GM19023 (cell line): ENCODE data around the gene ZNF175.
"Not testable (repeated sequence)": the region's sequence is repeated elsewhere in the genome, so short reads cannot be mapped to it uniquely, and the experiment has no call there.

Experiments used
- ATAC-seq: cut with Tn5 transposase; IDR thresholded peaks from one replicate; pipeline ENCODE4 v1.9.1; 2021; ENCODE audit warnings: mild to moderate bottlenecking, moderate library complexity; ENCODE audit not compliant: unreplicated experiment

The ZNF175 gene

DNA sequence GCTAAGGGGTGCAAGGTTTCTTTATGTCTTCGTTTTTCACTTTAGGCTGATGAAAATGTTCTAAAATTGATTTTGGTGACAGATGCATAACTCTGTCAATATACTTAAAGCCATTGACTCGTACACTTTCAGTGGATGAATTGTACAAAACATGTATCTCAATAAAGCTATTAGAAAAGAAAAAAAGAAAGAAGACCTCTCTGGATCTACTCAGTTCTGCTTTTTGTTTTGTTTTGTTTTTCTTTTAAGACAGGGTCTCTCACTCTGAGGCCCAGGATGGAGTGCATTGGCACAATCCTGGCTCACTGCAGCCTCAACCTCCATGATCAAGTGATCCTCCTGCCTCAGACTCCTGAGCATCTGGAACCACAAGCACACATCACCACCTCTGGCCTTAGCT is 55.6 kb downstream of the ZNF175 start:
- ATAC-seq, result no peak

DNA sequence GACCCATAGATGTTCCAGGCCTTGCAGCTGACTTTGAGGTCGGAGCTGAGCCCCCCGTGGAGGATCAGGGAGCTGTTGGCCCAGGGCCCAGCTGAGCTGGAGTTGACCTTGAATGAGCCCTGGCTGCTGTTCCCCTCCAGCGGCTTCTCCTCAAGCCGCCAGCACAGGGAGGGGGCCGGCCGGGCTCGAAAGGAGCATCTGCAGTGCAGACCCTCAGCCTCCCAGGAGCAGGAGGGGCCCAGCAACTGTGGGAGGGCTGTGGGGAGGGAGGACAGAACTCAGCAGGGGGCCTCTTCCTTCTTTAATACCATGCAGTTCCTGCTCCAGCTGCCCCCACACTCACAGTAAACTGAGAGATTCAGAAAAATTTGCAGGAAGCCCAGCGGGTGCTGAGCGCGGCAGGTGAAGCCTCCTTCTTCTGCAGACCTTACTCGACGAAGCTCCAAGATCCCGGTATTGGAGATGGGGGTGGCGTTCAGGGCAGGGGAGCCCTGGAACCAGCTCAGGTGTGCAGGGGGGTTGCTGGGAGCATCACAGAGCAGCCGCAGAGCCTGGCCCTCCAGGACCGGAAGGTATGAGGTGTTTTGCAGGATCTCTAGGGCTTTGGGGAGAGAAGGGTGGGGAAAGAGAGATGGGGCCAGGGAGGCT is 56.5 kb downstream of the ZNF175 start:
- ATAC-seq, result no peak

DNA sequence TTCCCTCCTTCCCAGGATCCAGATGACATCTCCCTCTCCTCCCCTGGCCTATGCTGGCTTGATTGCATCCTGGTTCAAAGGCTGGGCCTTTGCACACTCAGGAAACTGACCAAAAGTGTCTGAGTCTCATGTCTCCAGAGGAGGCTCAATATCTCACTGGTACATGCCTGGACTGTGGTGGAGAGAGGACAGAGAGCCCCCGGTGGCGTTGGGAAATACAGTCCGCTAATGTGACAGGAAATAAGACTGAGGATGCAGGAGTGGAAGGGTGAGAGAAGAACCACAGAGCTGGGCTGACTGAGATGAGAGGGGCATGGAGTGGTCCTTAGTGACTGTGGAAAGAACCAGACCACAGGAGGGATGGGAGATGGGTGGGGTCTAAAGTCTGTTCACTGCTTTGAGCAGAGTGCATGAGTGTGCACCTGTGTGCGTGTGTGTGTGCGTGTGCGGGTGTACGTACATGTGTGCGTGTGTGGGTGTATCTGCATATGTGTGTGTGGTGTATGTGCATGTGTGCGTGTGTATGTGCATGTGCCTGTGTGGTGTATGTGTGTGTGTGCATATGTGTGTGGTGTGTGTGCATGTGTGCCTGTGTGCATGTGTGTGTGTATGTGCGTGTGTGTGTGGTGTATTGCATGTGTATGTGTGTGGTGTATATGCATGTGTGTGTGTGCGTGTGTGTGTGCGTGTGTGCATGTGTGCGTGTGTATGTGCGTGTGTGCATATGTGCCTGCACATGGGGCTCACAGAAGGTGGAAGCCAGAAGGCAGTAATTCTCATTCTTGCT is 57.3 kb downstream of the ZNF175 start:
- no peak for ATAC-seq

DNA sequence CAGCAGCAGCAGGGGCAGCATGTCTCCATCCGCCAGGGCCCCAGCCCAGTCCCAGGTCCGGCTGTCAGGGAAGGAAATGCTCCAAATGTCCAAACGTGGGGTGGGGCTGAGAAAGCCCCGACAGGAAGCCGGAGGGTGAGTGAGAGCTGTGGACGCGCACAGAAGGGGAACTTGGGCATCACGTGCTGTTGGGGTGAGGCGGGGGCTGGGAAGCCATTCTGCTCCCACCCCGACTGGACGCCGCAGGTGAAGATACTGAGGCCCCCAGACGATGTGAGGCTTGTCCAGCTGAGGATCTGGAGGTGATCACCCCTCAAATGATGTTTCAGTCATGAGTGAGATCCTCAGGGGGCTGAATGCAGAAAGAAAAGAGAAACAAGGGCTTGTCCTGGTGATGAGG is 59.2 kb downstream of the ZNF175 start, which contains the start of gene SIGLEC5:
TSS of gene SIGLEC5 (minus strand) at position 87 of the 400 bp plus-strand sequence. CDS start at position 21, 66 bp downstream.
- ATAC-seq, result not testable (repeated sequence)

DNA sequence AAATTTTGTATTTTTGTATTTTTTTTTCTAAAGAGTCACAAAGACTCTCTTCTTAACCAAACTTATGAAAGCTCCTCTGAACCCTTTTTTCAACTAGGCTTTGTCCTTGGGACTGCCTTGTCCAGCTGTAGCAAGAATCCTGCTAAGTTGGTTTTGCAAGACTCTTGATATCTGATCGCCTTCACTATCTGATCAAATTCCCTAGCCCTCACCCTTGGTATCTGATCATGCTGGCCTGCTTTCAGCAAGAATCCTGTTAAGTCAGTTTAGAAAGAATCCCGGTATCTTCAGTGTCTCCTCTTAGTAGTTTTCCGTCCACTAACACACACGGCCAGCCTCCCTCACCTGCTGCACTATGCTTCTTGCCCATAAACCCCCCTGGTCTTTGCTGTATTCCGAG is 61.0 kb downstream of the ZNF175 start:
- no peak for ATAC-seq

DNA sequence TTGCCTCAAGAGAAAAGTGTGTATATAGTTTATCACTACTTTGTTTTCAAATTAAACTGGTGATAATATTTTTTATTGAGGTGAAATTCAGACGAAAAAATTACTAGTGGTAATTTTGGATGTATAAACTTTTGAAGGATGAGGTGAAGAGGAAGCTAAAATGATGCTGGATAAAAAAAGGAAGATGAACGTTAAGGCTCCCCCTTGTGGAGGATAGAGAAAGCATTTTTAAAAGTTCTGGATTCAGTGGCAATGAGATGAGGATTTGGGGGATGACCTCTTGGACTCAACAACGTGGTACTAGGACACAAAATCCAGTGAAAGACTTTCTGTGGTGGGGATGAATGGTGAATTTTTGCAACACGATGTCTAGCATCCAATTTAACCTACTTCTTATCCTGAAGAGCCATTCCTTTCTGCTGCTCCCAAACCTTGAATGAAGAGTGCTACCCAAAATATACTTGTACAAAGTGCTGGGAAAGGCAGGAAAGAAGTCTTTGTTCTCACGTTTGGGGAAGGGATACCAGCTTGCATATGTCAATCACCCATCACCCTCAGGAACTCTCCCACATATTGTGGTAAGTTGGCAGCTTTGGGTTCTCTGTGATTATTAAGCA is 66.4 kb downstream of the ZNF175 start:
- ATAC-seq, result no peak

DNA sequence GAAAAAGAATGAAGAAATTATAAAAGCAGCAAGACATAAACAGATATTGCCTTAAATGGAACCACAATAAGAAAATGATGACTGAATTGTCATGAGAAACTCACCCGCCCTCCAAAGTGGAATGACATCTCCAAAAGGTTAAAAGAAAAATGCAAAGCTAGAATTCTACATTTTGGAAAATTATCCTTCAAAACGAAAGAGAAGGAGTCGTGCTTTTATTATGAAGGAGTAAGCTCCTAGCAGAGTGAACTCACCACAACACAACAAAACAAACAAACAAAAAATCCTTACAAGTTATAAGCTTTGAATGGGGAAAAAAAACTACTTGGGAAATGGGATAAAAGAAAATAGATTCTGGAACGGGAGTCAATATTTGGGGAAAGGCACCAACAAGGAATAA is 68.8 kb downstream of the ZNF175 start:
- ATAC-seq, result no peak

DNA sequence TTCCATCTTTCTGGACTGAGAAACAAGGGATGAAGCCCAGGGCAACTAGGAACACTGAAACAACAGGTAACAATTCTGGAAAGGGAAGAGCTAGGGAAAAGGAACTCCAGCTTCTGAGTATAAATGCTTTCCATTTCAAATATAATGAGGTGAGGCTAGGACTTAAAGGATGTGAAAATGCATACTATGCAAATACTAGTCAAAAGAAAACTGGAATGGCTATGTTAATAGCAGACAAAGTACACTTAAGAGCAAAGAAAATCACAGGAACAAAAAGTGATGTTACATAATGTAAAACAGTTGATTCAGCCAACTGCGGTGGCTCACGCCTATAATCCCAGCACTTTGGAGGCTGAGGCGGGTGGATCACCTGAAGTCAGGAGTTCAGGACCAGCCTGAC is 69.3 kb downstream of the ZNF175 start:
- ATAC-seq, result no peak

DNA sequence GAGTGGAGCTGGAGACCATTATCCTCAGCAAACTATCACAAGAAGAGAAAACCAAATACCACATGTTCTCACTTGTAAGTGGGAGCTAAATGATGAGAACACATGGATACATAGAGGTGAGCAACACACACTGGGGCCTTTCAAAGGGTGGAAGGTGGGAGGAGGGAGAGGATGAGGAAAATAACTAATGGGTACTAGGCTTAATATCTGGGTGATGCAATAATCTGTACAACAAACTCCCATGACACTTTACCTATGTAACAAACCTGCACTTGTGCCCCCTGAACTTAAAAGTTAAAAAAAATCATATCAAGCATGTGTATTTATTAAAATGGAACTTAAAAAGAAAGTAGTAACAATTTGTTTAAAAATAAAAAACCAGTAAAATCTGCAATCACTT is 70.6 kb downstream of the ZNF175 start:
- ATAC-seq, result no peak
